ENCODE results near the gene GPALPP1.

GRCh38 chr13:45060062-45060461 lies 70.7 kb downstream of the GPALPP1 start:
- no peak for TF ChIP-seq MAX (IDR thresholded peaks at IDR 0.05; ENCODE audit: low read depth, low read length)
- no peak for TF ChIP-seq CTCF (IDR thresholded peaks at IDR 0.05; ENCODE audit: low read depth, low read length)

Measured in NB4 (cell line).